T1000 (cell line): ENCODE data around the gene GTPBP1.

ENCODE experiments used
- DNase-seq: peaks from one replicate; lab custom pipeline; 2025; ENCODE audit warnings: mixed read lengths; lab: John Stamatoyannopoulos, UW

GTPBP1 gene

GRCh38 chr22:38760477-38761201, 54.9 kb downstream of the GTPBP1 start:
- DNase-seq = peak; percentile 22

GRCh38 chr22:38761202-38762162, 55.7 kb downstream of the GTPBP1 start:
- DNase-seq = no peak

- no peak for DNase-seq
Observed at GRCh38 chr22:38762551-38762983, 56.8 kb downstream of the GTPBP1 start.

GRCh38 chr22:38766076-38766777, 60.5 kb downstream of the GTPBP1 start:
- DNase-seq = peak; percentile 71

- no peak for DNase-seq
Observed at GRCh38 chr22:38767313-38767712, 61.6 kb downstream of the GTPBP1 start.

- no peak for DNase-seq
Observed at GRCh38 chr22:38768036-38768435, 62.3 kb downstream of the GTPBP1 start.

GRCh38 chr22:38770257-38770949, 64.7 kb downstream of the GTPBP1 start:
- DNase-seq = no peak

GRCh38 chr22:38772623-38772873, 66.8 kb downstream of the GTPBP1 start:
- no peak for DNase-seq

- no peak for DNase-seq
Observed at GRCh38 chr22:38773363-38773946, 67.7 kb downstream of the GTPBP1 start.

- no peak for DNase-seq
Observed at GRCh38 chr22:38774496-38775166, 68.9 kb downstream of the GTPBP1 start.

- DNase-seq = no peak
Observed at GRCh38 chr22:38775656-38776055, 69.9 kb downstream of the GTPBP1 start.

GRCh38 chr22:38776086-38776485, 70.3 kb downstream of the GTPBP1 start:
- no peak for DNase-seq

- no peak for DNase-seq
Observed at GRCh38 chr22:38777087-38777671, 71.4 kb downstream of the GTPBP1 start.

- no peak for DNase-seq
Observed at GRCh38 chr22:38781033-38781432, 75.3 kb downstream of the GTPBP1 start.

- no peak for DNase-seq
Observed at GRCh38 chr22:38782402-38783094, 76.8 kb downstream of the GTPBP1 start.
